ENCODE data around the gene GATD1.

The GATD1 gene

DNA sequence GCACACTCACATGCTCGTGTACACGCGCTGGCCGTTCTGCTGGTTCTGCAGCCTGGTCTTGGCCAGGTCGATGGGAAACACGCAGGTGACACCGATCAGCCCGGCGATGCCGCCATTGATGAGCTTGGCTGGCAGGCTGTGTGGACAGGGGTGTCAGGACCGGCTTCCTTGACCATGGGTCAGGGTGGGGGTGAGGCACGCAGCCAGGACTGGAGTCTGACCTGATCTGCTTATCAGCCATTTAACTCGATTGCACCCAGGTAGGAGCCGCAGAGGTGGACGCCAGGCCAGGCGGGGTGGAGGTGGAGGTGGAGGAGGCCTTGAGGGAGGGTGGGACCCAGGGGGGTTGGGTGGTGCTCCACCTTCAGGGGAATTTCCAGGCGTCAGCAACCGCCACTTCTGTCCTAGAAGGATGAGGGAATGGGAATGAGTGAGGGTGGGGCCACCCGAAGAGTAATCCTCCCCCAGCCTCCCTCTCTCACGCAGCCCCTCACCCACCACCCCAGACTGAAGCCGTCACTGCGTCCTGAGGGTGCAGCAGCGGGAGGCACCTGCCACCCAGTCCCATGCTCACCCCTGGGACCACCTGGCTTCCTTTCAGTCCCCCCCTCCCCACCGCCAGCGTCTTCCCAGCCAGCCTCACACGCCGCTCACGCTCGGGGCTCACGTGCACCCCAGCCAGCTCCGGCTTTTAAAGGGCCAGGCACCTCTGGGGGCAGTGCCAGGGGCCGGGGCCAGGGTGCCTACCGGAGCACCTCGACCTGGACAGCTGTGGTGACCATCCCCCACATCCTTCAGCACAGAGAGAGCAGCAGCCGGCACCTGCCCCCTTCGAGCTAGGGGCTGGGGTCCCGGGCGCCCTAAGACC is 17.7 kb upstream of the GATD1 start:
- DNase-seq: no peak

DNA sequence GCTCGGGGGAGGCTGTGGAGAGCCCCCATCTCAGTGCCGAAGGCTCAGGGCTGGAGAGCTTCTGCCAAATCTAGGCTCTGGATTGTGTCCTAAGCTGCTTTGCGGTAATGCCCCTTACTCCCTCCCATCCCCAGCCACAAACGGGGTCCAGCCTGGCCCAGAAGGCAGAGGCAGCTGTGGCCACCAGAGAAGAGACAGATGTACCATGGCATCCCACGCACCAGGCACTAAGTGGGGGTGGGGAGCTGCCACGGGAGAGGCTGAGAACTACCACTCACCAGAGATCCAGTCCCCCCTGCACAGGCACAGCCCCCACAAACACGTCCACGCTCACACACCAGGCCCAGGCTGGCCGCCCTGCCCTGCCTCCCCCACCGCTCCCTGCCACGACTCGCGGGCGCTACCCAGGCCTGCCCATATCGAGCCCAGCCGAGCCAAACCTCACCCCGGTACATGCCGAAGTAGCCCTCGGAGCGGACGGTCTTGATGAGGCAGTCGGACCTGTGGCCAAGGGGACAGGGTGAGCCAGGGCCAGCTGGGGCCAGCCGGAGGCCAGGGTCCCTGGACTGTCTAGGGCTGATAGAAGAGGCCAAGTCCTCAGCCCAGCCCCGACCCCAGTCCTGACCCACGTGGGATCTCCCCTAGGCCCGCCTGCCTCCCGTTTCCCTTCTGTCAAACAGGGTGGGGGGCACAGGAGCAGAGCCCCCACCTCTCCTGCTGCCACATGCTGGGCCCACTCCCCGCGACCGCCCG is 16.9 kb upstream of the GATD1 start:
- no peak for DNase-seq

DNA sequence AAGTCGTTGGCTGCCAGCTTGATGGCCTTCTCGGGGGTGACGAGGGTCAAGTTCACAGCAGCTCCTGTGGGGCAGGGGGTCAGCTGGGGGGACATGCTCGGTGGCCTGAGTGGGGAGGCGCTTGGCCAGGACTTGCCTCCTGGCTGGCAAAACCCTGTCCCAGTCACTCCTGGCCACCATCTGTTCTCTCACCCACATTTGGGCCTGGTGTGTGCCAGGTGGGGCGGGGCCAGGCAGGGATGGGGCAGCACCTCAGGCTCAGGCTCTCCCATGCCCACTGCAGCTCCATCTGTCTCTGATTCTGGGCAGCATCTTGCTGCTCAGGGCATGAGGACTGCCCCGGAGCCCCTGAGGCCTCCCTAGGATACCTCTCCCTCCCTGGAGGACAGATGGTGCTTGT is 16.3 kb upstream of the GATD1 start:
- no peak for DNase-seq

- no peak for DNase-seq
Observed at GRCh38 chr11:792873-793272, 15.6 kb upstream of the GATD1 start.

DNA sequence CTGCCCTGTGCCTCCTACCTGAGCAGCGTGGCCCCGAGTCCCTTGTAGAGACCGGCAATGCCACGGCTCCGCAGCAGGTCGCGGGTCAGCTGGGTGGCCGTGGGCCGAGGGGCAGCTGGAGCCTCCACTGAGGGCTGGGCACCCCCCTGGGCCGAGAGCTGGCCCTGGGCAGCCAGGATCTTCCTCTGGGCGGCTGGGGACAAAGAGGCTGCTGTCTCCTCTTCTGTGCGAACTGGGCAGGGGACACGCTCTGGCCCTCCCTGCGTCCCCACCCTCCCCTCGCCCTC is 15.2 kb upstream of the GATD1 start:
- no peak for DNase-seq

GRCh38 chr11:791658-792534 is 14.6 kb upstream of the GATD1 start:
- no peak for DNase-seq

GRCh38 chr11:790721-791564 is 13.7 kb upstream of the GATD1 start:
- no peak for DNase-seq

DNA sequence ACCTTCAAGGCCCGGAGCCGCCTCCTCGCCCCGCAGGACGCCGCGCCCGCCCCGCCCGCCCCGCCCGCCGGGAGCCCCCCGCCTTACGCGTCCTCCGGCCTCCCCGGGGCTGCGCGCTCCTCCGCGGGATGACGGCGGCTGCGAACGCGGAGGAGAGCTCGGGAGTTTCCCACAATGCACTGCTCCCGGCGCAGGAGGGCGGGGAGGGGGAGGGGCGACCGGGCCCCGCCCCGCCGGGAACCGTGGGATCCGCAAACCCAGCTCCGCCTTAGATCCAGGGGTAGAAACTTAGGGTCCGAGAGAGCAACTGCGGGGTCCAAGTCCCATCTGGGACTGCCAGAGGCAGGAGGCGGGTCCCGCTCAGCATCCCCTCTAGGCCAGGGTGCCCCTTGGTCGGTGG is 12.7 kb upstream of the GATD1 start, which contains the start of gene CEND1:
Gene CEND1, minus strand, starts transcription at position 148 of the 400 bp plus-strand sequence. CDS start 1,514 bp downstream, outside the sequence.
- DNase-seq: peak; percentile 68

DNA sequence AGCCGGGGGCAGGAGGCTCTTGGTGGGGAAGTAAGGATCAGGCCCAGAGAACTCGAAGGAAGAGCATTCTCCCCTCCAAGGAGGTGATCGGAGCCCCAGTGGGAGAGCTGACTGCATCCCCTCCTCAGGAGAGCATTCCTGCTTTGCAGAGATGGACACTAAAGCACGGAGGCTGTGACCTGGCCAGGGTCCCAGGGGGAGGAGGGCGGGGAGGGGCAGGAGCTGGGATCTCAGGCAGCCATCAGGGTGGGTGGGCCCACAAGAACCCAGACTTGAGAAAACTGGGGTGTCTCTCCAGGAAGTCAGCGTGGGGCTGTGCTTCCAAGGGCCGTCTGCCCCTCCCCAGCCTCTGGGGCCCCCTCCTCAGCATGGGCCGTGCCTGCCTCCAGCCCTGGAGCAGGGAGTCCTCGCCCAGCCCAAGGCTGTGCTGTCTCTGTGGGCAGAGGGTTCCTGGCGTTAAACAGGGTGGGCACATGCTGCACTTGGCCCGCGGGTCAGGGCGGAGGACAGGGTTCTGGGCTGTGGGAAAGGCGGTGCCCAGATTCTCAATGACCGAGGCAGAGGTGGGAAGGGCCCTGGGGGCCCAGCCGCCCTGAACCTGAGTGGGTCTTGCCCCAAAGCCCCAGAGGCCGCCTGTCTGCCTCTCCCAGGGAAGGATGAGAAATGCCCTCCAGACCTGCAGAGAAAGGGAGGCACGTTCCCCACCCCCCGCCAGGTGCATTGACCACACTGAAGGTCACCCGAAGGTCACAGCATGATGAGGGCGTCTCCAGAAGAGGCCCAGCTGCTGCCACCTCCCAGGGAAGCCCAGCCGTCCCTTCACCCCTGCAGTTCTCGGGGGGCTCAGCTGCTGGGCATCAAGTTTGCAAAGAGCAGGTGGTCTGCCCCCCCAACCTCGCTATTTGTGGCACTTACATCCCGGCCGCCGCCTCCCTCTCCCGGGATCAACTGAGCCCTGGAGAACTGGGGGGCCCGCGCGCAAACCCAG is 12.0 kb upstream of the GATD1 start:
- no peak for DNase-seq

GRCh38 chr11:788009-788640 is 10.8 kb upstream of the GATD1 start:
- DNase-seq: no peak

GRCh38 chr11:787084-787675 is 9.9 kb upstream of the GATD1 start:
- DNase-seq: no peak

- DNase-seq: no peak
Observed at GRCh38 chr11:786235-787083, 9.2 kb upstream of the GATD1 start.

GRCh38 chr11:783581-784015 is 6.3 kb upstream of the GATD1 start:
- no peak for DNase-seq

DNA sequence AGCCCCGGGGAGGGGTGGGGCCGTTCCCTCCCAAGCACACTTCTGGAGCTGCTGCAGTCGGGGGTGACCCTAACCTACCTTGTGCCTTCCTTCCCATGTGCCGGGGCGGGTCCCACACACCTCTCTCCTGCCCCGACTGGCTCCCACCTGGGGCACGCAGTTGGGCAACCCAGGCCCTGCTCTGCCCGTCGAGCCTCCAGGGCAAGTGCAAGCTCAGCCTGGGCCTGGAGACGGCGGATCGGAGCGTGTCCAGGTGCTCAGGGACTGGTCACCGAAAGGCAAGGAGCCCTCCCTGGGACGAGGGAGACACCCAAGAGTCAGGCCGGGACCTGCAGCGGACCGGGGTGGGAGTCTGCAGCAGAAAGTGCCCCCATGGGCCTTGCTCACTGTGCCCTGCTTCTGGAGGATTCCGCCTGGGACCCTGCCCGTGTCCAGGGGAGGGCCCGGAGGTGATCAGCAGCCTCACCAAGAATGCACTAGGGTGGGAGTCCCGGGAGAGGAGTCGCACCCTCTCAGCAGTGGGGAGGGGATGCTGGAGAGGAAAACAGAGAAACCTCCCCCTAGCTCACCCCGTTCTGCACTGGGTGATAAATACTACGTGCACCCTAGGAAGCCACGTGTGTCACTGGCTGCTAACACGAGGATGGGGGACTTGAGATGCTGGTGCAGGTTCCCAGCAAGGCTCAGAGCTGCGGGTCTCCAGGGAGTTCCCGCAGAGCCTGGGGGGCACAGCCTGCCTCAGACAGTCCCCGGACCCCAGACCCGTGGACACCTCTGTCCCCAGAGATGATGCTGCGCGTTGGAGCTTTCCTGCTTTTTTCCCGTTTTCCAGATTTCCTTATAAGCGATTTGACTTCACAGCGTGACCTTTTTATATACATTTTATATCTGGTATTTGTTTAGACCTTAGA is 5.2 kb upstream of the GATD1 start:
- DNase-seq: no peak

DNA sequence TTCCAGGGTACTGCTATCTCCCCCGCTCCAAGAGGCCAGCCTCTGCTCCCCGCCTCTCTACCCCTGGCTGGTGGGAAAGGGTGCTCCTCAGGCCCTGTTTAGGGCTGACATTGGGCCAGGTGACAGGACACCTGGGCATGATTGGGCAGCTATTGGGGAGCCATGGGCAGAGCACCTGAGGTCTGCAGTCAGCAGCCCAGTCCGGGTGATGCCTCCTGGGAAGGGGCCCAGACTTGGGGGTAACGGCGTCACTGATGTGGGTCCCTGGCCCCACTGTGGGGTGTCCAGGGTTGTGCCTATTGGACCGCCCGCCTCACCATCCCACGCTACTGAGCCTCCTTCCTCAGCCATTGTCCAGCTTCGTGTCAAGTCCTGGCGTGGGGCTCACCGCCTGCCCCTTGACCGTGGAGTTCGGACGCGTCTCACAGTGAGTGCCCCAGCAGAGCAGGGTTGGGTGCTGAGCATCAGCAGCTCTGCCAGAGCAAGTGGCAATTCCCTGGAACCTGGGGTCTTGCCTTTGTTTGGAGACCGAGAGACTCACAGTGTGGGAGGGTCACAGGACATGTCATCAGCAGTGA is 2.8 kb upstream of the GATD1 start:
- DNase-seq: no peak

- DNase-seq: no peak
Observed at GRCh38 chr11:778976-779954, 2.0 kb upstream of the GATD1 start.

Data from activated CD4-positive, alpha-beta T cell treated with anti-CD3 and anti-CD28 coated beads, Interleukin-2, amount 50 U/mL, for 16 hours (primary cell).